HG03571 (cell line): Measurements from ENCODE around the gene CHST11.

Experiments
- ATAC-seq: cut with Tn5 transposase; IDR thresholded peaks from one replicate; pipeline ENCODE4 v1.9.1; 2021; ENCODE audit not compliant: unreplicated experiment

CHST11 gene

DNA sequence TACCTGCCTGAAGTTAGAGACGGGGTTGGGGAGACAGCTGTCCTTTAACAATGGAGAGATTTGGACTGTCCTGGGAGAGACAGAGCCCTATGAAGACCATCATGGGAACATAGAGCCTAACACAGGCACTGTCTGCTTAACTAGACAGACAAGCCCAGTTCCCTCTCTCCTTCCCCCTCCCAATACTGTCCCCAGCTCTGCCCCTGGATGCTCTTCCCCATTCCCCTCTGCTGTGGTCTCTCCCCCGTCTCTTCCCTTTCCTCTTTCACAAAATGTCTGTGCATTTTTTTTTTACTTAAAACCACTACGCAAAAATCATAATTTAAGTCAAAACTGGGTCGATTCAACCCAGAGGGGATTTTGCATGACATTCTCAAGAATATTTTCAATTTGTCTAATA is 232.9 kb downstream of the CHST11 start:
- ATAC-seq, result no peak

- peak; percentile 44 for ATAC-seq
Measured at GRCh38 chr12:104691721-104692556, 235.2 kb downstream of the CHST11 start.

GRCh38 chr12:104692557-104693218 is 235.9 kb downstream of the CHST11 start:
- ATAC-seq, result no peak

GRCh38 chr12:104693493-104693892 is 236.7 kb downstream of the CHST11 start:
- ATAC-seq, result no peak

DNA sequence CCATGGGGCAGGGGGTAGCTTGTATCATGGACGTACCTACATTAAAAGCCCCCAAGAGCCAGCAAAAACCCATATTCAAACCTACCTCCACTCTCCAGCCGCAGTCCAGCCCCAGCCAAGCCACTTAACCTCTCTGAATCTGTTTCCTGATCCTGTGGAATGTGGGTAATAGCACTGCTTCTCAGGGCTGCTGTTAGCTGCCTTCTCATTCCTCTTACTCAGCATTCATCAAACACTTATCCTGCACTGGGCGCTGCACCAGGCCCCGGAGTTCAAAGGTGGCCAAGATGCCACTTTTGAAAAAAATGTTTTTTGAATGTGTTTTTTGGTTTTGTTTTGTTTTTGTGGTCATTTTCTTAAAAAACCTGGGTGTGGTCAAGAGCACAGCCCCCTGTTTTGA is 237.4 kb downstream of the CHST11 start:
- ATAC-seq, result no peak

DNA sequence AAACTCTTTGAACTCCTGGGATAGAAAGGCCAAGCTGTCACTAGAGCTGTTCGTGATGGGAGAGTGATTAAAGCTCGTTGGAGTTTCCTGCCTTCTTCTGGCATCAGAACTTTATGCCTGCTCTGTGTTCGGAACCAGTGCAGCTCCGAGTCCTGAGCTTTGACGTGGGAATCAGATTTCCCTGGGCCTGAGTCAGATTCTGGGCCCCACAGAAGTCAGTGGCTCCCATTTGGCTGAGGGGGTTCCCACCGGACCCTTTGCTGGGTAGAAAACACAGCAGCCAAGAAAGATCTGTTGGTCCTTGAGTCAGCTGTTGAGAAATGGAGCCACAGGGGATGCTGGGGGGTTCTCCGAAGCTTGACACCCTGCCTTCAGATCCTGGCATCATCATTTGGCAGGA is 238.0 kb downstream of the CHST11 start:
- no peak for ATAC-seq

DNA sequence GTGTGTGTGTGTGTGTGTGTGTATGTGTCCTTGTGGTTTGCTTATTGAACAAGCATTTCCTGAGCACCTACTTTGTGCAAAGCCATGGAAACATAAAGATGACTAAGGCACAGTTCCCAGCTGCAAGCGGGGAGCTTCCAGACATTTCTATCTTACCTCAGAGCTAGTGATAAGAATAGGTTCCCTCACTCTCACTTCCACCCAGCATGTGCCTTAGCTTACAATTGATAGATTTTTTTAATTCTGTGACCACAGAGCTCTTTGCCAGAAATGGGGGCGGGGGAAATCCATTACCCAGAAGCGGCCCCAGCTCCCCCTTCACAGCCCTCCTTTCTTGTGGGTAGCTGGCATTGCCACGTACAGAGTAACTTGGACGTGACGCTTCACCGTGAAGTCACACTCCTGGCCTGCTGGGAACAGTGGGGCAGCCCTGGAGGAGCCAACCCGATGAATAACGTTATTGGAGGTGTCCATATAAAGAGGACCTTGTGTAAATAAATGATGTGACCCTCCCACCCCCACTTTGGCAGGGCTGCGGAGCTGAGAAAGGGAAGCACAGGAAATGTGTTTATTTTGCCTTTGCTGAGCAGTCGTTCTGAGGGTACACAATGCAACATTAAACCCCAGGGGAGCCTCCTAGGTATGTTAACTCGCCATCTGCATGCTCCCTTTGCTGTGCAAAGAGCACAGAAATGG is 238.9 kb downstream of the CHST11 start:
- ATAC-seq, result peak; percentile 39

GRCh38 chr12:104697186-104697585 is 240.4 kb downstream of the CHST11 start:
- ATAC-seq, result no peak

- no peak for ATAC-seq
Measured at GRCh38 chr12:104698871-104699270, 242.1 kb downstream of the CHST11 start.

- peak; percentile 49 for ATAC-seq
Measured at GRCh38 chr12:104699489-104700190, 242.9 kb downstream of the CHST11 start.

DNA sequence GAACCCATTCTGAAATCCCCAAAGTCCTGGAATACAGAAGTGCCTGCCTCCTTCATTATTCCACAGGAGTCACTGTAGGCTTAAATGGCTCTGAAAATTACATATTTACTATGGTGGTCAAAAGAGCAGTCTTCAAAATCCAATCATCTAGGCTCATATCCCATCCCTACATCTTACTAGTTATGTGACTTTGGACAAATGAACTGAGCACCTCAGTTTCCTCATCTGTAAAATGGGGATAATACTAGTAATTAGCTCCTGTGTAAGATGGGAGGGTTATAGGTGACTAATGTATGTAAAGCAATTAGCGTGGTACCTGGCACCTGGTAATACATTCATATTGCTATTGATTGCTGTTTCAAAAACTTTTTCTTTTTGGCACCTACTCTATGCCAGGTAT is 243.6 kb downstream of the CHST11 start:
- ATAC-seq, result no peak

DNA sequence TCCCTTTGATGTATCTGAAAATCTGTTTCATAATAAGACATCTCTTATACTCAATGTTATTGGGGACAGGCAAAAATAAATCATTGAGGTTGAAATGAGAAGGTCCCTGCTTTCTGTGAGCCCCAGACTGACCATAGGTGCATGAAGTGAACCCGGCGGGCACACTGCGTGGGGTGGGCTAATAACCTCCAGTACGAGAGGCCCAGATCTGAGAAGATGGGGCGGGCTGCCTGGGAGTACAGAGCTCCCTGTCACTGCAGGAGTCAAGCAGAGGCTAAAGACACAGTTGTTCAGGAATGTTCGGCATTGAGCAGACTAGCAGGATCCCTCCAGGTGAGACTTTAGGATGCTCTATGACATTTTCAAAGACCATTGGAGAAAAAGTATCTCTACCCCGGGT is 244.6 kb downstream of the CHST11 start:
- no peak for ATAC-seq

- no peak for ATAC-seq
Measured at GRCh38 chr12:104701756-104702155, 245.0 kb downstream of the CHST11 start.

- no peak for ATAC-seq
Measured at GRCh38 chr12:104702565-104703139, 245.9 kb downstream of the CHST11 start.

DNA sequence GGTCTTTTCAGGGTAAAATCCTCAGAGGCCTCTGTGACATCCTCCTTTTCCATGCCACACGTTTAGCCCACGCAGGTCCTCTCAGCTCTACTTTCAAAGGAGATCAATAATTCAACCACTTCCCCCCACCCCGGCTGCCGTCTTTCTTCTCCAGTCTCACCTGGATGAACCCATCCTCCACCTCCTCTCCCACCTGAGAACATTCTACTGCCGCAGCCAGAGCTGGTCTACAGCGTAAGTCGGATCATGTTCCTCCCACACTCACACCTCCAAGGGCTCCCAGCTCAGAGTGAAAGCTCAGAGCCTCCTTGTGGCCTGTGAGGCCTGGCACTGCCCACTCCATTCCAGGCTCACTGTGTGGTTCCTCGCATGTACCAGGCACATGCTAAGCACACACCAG is 246.6 kb downstream of the CHST11 start:
- ATAC-seq, result no peak

DNA sequence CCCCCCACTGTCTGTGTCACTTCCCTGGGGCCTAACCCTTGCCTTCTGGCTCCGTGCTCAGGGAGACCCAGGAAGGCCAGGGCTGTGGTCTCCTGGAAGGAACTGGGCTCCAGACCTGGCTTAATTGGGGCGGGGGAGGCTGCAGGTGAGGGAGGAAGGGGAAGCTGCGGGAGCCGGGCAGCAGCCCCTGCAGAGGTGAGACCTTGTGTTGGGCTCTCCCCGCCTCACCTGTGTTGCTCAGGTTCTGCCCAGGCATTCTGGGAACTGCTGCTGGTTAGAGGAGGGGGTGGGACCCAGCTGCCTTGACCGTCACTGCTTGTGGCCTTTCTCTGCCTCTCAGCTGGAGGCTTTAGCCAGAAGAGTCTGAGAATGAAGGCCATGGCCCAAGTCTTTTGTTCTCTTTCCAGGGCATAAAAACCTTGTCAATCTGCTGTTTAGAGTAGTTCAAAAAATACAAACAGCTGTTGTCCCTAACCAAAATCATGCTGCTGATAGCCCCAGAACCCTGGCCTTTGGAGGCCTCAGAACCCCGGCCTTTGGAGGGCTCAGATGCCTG is 247.6 kb downstream of the CHST11 start:
- ATAC-seq, result no peak

- ATAC-seq, result no peak
Measured at GRCh38 chr12:104707194-104707593, 250.4 kb downstream of the CHST11 start.

GRCh38 chr12:104707794-104708558 is 251.2 kb downstream of the CHST11 start:
- ATAC-seq, result no peak

DNA sequence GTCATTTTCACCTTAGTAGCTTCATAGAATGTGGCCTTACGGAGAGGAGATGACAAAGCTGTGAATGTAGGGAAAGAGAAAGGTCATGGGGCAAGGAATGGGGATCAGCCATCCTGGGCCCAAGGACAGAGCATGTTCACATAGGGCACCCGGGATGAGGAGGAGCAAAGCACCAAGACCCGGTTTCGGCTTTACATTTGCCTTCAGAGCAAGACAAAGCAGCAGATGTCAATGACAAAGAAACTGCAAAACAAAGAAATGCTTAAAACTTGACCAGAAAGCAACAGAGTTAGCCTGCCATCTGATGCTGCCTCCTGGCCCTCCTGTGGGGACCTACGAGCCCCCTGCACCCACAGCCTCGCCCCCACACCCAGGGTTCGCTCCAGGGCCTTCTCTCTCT is 252.1 kb downstream of the CHST11 start:
- no peak for ATAC-seq
